NCI-H69 (cell line): Measurements from ENCODE around the gene CDHR1.

Source experiments
- DNase-seq: peaks from one replicate; lab custom pipeline; 2025; lab: John Stamatoyannopoulos, UW

The CDHR1 gene

DNA sequence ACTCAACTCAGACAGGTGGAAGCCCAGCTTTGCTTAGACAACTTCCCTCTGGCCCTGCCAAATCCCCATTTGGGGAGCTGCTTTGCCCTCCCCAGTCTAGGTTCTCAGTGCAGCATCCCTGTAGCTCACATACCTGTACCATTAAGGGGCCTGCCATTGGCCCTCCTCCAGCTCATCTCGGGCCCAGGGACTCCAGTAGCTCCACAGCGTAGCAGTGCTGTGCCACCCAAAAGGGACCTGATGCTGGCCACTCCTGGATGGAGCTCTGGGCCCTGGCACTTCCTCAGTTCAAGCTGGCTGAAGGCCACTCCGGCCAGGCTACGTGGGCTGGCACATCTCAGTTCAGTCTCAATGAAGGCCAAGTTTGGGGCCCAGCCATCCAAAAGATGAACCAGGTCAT lies 39.6 kb downstream of the CDHR1 start:
- DNase-seq: no peak

GRCh38 chr10:84234479-84234878 lies 40.1 kb downstream of the CDHR1 start:
- no peak for DNase-seq

DNA sequence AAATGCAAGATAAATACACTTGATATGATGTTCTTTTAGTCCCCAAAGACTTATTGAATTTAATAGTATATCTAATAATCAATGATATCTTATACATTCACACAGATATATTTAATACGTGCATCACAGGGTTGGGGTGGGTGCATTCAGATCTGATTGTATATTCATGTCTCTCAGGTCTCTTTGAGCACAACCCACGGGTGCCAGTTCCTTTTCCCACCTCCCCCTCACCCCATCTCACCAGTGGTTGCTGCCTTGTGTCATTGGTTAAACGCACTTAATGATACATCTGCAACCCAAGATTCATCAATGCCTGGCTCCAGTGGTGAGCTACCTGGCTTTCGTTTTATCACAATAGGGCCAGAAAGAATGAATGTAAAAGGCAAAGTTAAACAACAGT lies 40.8 kb downstream of the CDHR1 start:
- DNase-seq: no peak

DNA sequence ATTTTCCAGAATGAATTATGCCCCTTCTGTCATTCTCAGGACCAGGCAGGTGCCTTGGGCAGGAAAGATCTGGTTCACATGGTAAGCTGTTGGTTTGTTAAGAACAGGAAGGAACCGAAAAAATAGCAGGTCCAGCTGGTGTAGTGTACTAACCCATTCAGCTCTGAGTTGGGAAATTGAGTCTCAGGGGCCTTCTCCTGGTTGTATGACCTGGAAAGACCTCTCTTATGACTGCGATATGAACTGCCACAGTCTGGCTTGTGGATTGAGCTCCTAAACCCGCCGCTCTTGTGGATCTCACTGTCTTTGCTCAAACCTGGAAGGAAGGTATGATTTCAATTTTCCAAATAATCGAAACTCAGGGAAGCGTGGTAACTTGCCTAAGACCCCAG lies 42.5 kb downstream of the CDHR1 start:
- DNase-seq: no peak

- no peak for DNase-seq
Measured at GRCh38 chr10:84237199-84238051, 43.1 kb downstream of the CDHR1 start.

DNA sequence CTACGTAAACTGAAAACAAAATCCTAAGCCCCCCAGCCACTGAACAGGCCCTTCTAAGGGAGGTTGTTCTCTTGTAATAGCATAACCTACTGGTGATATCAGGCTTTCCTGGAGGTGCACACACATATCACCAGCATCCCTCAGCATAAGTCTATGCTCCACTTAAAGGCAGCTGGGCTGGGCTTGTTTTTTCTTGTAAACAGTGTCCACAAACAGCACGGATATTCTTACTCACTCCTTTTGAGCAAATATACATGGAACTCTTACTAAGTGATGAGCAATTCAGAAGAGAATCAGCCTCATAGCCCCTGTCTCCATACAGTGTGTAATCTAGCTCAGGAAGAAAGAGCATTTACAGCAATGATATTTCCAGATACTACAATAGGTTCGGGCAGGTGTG lies 44.6 kb downstream of the CDHR1 start:
- no peak for DNase-seq

DNA sequence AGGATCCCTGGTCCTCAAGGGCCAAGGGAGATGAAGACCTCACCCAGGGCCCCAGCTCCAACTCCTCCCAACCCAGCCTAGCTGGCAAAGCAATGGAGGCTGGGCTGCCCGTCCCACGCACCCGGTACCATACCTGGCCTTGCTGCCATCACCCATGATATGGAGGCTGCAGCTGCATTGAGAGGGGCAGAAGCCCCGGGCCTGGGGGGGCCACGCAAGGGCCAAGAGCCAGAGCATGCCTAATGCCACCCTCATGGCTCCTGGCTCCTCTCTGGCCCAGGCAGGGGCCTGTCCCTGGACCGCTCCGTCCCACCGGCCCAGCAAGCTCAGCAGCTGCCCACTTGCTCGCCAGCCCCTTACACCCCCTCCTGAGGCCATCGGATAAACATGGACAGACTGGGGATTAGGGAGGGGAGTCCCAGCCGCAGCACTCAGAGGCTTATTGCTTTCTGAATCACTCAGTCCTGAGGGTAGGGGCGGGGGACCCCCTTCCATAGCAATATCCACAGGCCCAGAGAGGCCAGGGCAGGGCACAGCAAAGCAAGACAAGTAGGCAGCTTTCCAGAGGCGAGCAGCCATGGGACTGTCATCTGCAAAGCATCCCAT lies 47.0 kb downstream of the CDHR1 start, which contains the start of gene LRIT1:
Gene LRIT1 (minus strand): TSS at position 362 of the 606 bp plus-strand sequence. CDS start 107 bp downstream, at position 255.
- no peak for DNase-seq

DNA sequence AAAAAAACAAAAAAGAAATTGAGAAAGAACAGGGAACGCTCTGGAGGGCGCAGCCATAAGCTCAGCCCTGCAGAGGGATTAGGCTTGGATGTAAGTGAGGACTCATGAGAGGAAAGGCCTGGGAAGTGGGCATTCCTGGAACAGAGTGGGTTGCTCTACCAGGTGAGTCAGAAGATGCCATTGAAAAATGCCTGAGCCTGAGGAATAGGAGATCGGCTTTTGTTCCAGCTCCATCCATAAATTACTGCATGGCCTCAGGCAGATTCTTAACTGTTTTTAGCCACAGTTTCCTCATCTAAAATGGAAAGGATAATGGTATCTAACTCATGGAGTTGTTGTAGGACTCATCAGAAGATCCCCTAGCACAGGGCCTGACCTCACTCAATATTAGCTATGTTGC lies 49.4 kb downstream of the CDHR1 start:
- no peak for DNase-seq

DNA sequence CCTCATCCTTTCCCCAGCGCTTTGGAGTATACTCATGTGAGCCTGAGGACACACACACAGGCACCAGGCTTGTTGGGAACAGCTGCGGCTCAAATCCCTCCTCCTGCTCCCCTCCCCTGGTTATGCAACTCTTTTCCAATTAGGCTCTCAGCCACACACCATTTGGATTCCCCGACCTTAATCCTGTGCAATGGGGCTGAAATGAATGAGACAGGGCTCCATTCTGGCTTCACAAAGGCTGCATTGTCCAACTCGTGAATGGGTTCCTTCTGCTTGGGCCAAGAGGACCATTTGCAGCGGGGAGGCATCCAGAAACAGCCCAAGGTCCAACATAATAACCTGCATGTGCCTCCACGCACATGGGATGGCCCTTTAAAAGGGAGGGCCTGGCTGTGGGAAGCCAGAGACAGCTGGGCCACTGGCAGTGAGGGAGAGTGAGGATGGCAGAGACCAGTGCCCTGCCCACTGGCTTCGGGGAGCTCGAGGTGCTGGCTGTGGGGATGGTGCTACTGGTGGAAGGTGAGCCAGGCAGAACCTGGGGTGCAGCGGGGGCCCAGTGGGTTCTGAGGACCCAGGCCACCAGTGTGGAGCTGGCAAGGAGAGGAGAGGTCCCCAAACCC lies 50.4 kb downstream of the CDHR1 start, which contains the start of gene RGR:
Gene RGR (plus strand): TSS at position 403 of the 620 bp plus-strand sequence. CDS start 38 bp downstream, at position 441.
- DNase-seq: peak; percentile 58

DNA sequence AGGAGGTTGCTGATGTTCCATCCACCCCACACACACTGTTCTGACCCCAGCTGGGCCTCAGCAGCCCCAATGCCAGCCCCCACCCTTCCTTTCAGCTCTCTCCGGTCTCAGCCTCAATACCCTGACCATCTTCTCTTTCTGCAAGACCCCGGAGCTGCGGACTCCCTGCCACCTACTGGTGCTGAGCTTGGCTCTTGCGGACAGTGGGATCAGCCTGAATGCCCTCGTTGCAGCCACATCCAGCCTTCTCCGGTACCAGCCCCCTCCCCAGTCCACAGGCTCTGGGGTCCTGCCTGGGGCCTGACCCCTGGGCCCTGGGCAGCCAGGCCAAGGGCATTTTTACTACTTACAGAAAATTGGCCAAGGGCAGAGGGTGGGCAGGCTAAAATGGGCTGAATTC lies 53.2 kb downstream of the CDHR1 start:
- no peak for DNase-seq

GRCh38 chr10:84248794-84249193 lies 54.5 kb downstream of the CDHR1 start:
- DNase-seq: no peak

- no peak for DNase-seq
Measured at GRCh38 chr10:84254552-84255478, 60.5 kb downstream of the CDHR1 start.

DNA sequence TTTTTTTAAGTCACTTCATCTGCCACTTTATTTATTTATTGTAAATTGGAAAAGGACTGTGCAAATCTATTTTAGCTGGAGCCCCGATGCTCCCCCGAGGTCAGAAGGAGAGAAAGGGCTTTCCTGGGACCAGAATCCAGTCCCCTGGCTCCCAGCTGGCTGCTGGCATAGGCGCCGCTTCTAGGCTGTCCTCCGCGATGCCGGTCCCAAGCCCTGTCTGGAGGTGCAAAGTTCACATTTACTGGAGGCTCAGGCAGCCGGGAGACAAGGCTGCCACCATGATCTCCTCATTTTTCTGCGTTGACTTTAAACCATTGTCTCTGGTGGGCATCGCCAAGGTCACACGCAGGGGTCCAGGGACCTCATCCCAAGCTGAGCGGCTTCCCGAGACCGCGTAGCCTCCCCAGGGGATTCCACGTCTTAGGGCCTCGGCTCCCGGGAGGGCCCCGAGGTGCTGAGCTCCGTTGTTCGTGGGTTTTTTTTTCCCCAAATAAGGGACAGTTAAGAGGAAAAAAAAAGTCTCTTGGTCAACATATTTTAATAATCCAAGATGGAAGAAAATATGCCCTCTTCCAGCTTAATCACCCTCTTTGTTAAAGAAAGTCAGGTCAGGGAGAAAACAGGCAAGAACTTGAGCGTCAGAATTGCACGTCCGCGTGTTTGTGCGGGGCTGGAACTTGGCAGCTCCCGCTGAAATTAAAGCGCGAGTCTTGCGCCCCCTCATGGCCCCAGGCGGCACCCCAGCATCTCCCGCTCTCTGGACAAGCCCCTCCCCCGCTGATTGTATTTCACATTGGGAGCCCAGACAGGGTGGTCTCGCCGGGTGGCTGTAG lies 62.4 kb downstream of the CDHR1 start:
- DNase-seq: peak; percentile 1

DNA sequence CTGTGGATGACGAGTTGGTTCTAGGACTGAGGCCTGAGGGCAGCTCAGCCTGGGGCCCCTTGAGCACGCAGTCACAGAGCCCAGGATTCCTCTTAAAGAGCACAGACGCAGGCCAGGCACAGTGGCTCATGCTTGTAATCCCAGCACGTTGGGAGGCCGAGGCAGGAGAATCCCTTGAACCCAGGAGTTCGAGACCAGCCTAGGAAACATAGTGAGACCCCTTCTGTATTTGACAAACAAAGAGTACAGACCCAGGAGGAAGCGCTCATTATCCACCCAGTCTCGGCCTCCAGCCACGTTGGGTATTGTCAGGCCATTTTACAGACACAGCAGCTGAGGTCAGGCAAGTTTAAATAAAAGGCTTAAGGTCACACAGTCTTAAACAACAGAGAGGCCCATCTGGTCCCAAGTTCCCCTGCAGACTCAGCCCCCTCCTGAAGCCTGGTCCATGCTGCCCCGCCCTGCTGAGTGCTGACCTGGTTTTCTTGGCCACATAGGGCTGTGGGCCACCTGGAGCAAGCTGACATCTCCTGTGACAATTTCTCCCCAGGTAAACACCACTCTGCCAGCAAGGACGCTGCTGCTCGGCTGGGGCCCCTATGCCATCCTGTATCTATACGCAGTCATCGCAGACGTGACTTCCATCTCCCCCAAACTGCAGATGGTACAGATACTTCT lies 63.1 kb downstream of the CDHR1 start:
- no peak for DNase-seq

GRCh38 chr10:84258034-84258695 lies 63.8 kb downstream of the CDHR1 start:
- no peak for DNase-seq

GRCh38 chr10:84261236-84261915 lies 67.0 kb downstream of the CDHR1 start:
- DNase-seq: no peak

DNA sequence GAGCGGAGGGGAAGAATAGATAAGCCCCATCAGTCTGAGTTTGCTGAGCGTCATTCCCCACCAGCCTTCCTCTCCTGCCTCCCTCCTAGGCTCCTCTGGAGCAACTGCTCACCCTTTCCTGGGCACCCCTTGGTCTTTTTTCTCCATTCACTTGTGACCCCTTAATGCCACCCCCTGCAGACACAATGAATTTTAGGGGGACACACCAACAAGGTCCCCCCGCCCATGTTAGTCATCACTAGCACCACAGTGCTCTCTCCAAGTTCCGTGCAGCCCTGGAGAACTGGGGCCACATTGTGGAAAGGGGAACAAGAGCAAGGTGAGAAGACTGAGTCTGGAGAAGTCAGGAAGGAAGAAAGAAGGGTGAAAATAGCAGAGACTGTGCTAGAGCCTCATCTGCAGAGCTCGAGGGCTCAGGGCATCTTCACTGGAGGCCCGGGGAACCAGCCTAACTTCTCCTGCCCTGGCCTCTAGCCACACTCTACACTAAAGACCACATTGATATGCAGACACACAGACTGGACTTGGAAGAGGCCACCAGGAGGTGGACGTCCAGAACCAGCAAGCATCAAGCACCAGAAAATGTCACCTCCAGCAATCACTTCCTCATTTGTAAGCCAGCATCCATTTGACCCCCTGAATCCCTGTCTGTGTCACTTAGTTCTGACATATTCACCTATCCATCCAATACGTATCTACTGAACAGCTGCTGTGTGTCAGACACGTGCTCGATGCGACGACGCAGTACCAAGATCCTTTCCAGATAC lies 68.0 kb downstream of the CDHR1 start:
- DNase-seq: no peak

DNA sequence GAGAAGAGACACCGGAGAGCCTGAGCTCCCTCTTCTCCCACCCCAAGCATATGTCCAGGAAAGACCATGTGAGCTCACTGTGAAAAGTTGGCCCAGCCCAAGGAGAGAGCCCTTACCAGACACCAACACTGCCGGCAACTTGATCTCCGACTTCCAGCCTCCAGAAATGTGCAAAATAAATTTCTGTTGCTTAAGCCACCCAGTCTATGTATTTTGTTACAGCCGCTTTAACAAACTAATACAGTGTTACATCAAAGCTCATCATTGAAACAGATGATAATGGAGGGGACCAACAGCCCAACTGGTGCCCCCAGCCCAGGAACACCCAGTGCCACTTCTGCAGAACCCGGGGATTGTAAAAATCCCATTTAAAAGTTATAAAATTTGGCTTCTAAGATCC lies 69.4 kb downstream of the CDHR1 start:
- no peak for DNase-seq
